ENCODE measurements around the gene CCDC83. TPM values are rescaled to one million over a fixed set of nuclear protein-coding genes. Genes with fewer than 3 reads are reported as not detected.

The CCDC83 gene
- total RNA-seq, 1 donor from 2014 or later: not detected

- Histone ChIP-seq H3K27me3 (no peaks in the 10 kb centered on the region), H3F3A (ENCODE audit: low read depth) (no peaks in the 10 kb centered on the region), H3K27ac (no peak overlapping the region), H3K4me1 (no peaks in the 10 kb centered on the region), H3K4me3 (no peak overlapping the region), H3K4me2 (no peak overlapping the region), H3K9me3 (ENCODE audit: low read depth) (no peaks in the 10 kb centered on the region), H3K79me2 (ENCODE audit: low read depth) (no peaks in the 10 kb centered on the region), H3K36me3 (no peaks in the 10 kb centered on the region), H3K9ac (no peak overlapping the region), H2AFZ (replicated peaks) (no peak overlapping the region), H4K20me1 (ENCODE audit: low read depth) (no peaks in the 10 kb centered on the region)
- no peaks in the 10 kb centered on the region for H3K36me3 Mint-ChIP-seq
- TF ChIP-seq EZH2phosphoT487 (IDR thresholded peaks at IDR 0.05) (no peak), EZH2 (IDR thresholded peaks at IDR 0.05) (no peak), CTCF (IDR thresholded peaks at IDR 0.05) (no peak)
- peaks cover 13% of the 10 kb centered on the region for H3K9me3 Mint-ChIP-seq
- no peaks in the 10 kb centered on the region for H3K27me3 Mint-ChIP-seq (ENCODE audit: insufficient read depth, low read depth)
- no peaks in the 10 kb centered on the region for H3K4me1 Mint-ChIP-seq
- H3K27ac Mint-ChIP-seq: no peak overlapping the region
- DNase-seq (ENCODE audit: low spot score): no peak
- no peak overlapping the region for H3K4me3 Mint-ChIP-seq
These were observed 75.7 kb downstream of the CCDC83 start for GRCh38 chr11:85930879-85931366.

- Histone ChIP-seq H3K4me1 (no peaks in the 10 kb centered on the region), H3K9ac (no peak overlapping the region), H2AFZ (replicated peaks) (no peak overlapping the region), H3K9me3 (ENCODE audit: low read depth) (no peaks in the 10 kb centered on the region), H3F3A (ENCODE audit: low read depth) (no peaks in the 10 kb centered on the region), H3K79me2 (ENCODE audit: low read depth) (no peaks in the 10 kb centered on the region), H3K27me3 (no peaks in the 10 kb centered on the region), H3K4me3 (no peak overlapping the region), H3K36me3 (no peaks in the 10 kb centered on the region), H3K27ac (no peak overlapping the region), H4K20me1 (ENCODE audit: low read depth) (no peaks in the 10 kb centered on the region), H3K4me2 (no peak overlapping the region)
- Mint-ChIP-seq H3K4me1 (no peaks in the 10 kb centered on the region), H3K9me3 (peaks cover 10% of the 10 kb centered on the region), H3K27me3 (ENCODE audit: insufficient read depth, low read depth) (no peaks in the 10 kb centered on the region), H3K36me3 (peaks cover 3% of the 10 kb centered on the region), H3K27ac (no peak overlapping the region), H3K4me3 (no peak overlapping the region)
- no peak for TF ChIP-seq EZH2phosphoT487 (IDR thresholded peaks at IDR 0.05)
- TF ChIP-seq CTCF (IDR thresholded peaks at IDR 0.05): no peak
- TF ChIP-seq EZH2 (IDR thresholded peaks at IDR 0.05): no peak
- no peak for DNase-seq (ENCODE audit: low spot score)
These were observed 79.5 kb downstream of the CCDC83 start for GRCh38 chr11:85934596-85935169.

GRCh38 chr11:85935751-85936150 is 80.6 kb downstream of the CCDC83 start:
- H3K27me3 Mint-ChIP-seq (ENCODE audit: insufficient read depth, low read depth): no peaks in the 10 kb centered on the region
- H3K9me3 Mint-ChIP-seq: peaks cover 8% of the 10 kb centered on the region
- DNase-seq (ENCODE audit: low spot score): no peak
- TF ChIP-seq EZH2phosphoT487 (IDR thresholded peaks at IDR 0.05) (no peak), CTCF (IDR thresholded peaks at IDR 0.05) (no peak), EZH2 (IDR thresholded peaks at IDR 0.05) (no peak)
- no peaks in the 10 kb centered on the region for H3K79me2 ChIP-seq (ENCODE audit: low read depth)
- H3K27me3 ChIP-seq: no peaks in the 10 kb centered on the region
- H3K4me2 ChIP-seq: no peak overlapping the region
- H3K4me3 ChIP-seq: no peak overlapping the region
- no peaks in the 10 kb centered on the region for H3F3A ChIP-seq (ENCODE audit: low read depth)
- no peak overlapping the region for H3K27ac ChIP-seq
- H3K4me1 Mint-ChIP-seq: no peaks in the 10 kb centered on the region
- H4K20me1 ChIP-seq (ENCODE audit: low read depth): no peaks in the 10 kb centered on the region
- H3K36me3 Mint-ChIP-seq: peaks cover 3% of the 10 kb centered on the region
- no peak overlapping the region for H3K27ac Mint-ChIP-seq
- H2AFZ ChIP-seq (replicated peaks): no peak overlapping the region
- H3K9ac ChIP-seq: no peak overlapping the region
- H3K4me3 Mint-ChIP-seq: no peak overlapping the region
- H3K9me3 ChIP-seq (ENCODE audit: low read depth): no peaks in the 10 kb centered on the region
- no peaks in the 10 kb centered on the region for H3K36me3 ChIP-seq
- H3K4me1 ChIP-seq: no peaks in the 10 kb centered on the region

Measured in neural progenitor cell (in vitro differentiated cells).